ENCODE data around the gene GRM4. TPM values are rescaled to one million over a fixed set of nuclear protein-coding genes. Genes with fewer than 3 reads are reported as not detected.

GRM4 gene
- total RNA-seq, 1 experiment from 2014 or later = 5.6 TPM

- H4K20me1 ChIP-seq (ENCODE audit: control insufficient read depth, insufficient read depth, insufficient read length) = no peaks in the 10 kb centered on the region
- DNase-seq = no peak
- no peak overlapping the region for H3K4ac ChIP-seq (ENCODE audit: low read depth, low read length)
- H2AFZ ChIP-seq (ENCODE audit: low read length) = no peak overlapping the region
- Mint-ChIP-seq H3K9me3 (no peaks in the 10 kb centered on the region), H3K4me1 (peaks cover 3 to 9% of the 10 kb centered on the region in 2 experiments; a peak in 3 of 4 replicates), H3K36me3 (ENCODE audit: insufficient read depth in 1 of 3, low read depth in 3 of 3) (no peaks in the 10 kb centered on the region; a peak in 1 of 7 replicates), H3K4me3 (no peak overlapping the region), H3K27me3 (ENCODE audit: low read depth) (peaks cover 4% of the 10 kb centered on the region; the same call in 1 of the 2 replicates), H3K27ac (no peak overlapping the region; a peak in 1 of 7 replicates)
- H2BK12ac ChIP-seq (ENCODE audit: insufficient read length, low read depth, low read length) = no peak overlapping the region
- no peak overlapping the region for H3K56ac ChIP-seq (ENCODE audit: insufficient read length, low read depth, low read length)
- H3K4me1 ChIP-seq (ENCODE audit: insufficient read depth, low read length) = no peaks in the 10 kb centered on the region
- no CpG with 5 or more reads among the region's 7 CpGs for WGBS (ENCODE audit: extremely low coverage, insufficient read length, low lambda C conversion rate)
- H2BK5ac ChIP-seq (ENCODE audit: insufficient read length, low read length) = no peak overlapping the region
- H3K18ac ChIP-seq (ENCODE audit: insufficient read length, low read depth, low read length) = no peak overlapping the region
- H3K23ac ChIP-seq (ENCODE audit: insufficient read length, low read depth, low read length) = no peak overlapping the region
- H2BK120ac ChIP-seq (ENCODE audit: low read depth, low read length, poor library complexity, severe bottlenecking) = no peak overlapping the region
- no peaks in the 10 kb centered on the region for H3K9me3 ChIP-seq (ENCODE audit: control insufficient read depth, low read depth, low read length)
- no peak overlapping the region for H3T11ph ChIP-seq (ENCODE audit: low read length)
- H3K9ac ChIP-seq (ENCODE audit: extremely low read depth, insufficient read length, low read length) = no peak overlapping the region
- no peak overlapping the region for H4K91ac ChIP-seq (ENCODE audit: insufficient read length, low read depth, low read length)
- H3K27ac ChIP-seq (ENCODE audit: insufficient read length, low read depth, low read length) = no peak overlapping the region
- no peak overlapping the region for H2BK15ac ChIP-seq (ENCODE audit: low read depth, low read length)
- H4K5ac ChIP-seq (ENCODE audit: insufficient read length, low read depth, low read length) = no peak overlapping the region
- H3K79me2 ChIP-seq (ENCODE audit: insufficient read depth, low read length) = no peaks in the 10 kb centered on the region
- no peaks in the 10 kb centered on the region for H3K27me3 ChIP-seq (ENCODE audit: insufficient read depth, low read length)
- TF ChIP-seq CTCF (conservative IDR thresholded peaks at IDR 0.05) = peak; percentile 62
- H2AK5ac ChIP-seq (ENCODE audit: insufficient read length, low read length) = no peak overlapping the region
- H2BK20ac ChIP-seq (ENCODE audit: low read depth, low read length, poor library complexity, severe bottlenecking) = no peak overlapping the region
- no peaks in the 10 kb centered on the region for H3K23me2 ChIP-seq (ENCODE audit: insufficient read length, low read depth, low read length, poor library complexity, severe bottlenecking)
- no peaks in the 10 kb centered on the region for H3K79me1 ChIP-seq (ENCODE audit: insufficient read depth, low read depth, low read length, poor library complexity, severe bottlenecking)
- H3K14ac ChIP-seq (ENCODE audit: insufficient read depth, low read length) = no peak overlapping the region
- no peak overlapping the region for H4K8ac ChIP-seq (replicated peaks; ENCODE audit: insufficient read length, low read depth, low read length)
- H3K4me2 ChIP-seq (ENCODE audit: insufficient read depth, insufficient read length, low read length) = no peak overlapping the region
These were observed 83.1 kb downstream of the GRM4 start for GRCh38 chr6:34062815-34063214.

Data from H9 (cell line).